Mesothelial cell of epicardium (in vitro differentiated cells): Measurements from ENCODE around the gene RTN4RL1. TPM values are rescaled to one million over a fixed set of nuclear protein-coding genes. Genes with fewer than 3 reads are reported as not detected.

Experiments used
- DNase-seq, 2 experiments: peaks; one replicate each; pipeline ENCODE4 v3.0.0; 2021; ENCODE audit warnings: low spot score in 2 of 2; ENCODE audit not compliant: unreplicated experiment in 2 of 2
- H3K27ac Mint-ChIP-seq: 2 replicates; pipeline ENCODE4 v1.8.0; 2021; ENCODE audit warnings: mixed read lengths
- H3K27me3 Mint-ChIP-seq: 2 replicates; pipeline ENCODE4 v1.8.0; 2021; ENCODE audit warnings: low read depth, mixed read lengths
- H3K36me3 Mint-ChIP-seq: 2 replicates; pipeline ENCODE4 v1.8.0; 2021; ENCODE audit warnings: mixed read lengths
- H3K4me1 Mint-ChIP-seq: 2 replicates; pipeline ENCODE4 v1.8.0; 2021; ENCODE audit warnings: mixed read lengths
- H3K4me3 Mint-ChIP-seq: 2 replicates; pipeline ENCODE4 v1.8.0; 2021; ENCODE audit warnings: mild to moderate bottlenecking, moderate library complexity, mixed read lengths
- H3K9me3 Mint-ChIP-seq: 2 replicates; pipeline ENCODE4 v1.8.0; 2021; ENCODE audit warnings: mixed read lengths
- CTCF ChIP-seq: fragments of 200-600 bp; sonication (generic); IDR thresholded peaks from one replicate; pipeline ENCODE4 v1.5.0; 2021; ENCODE audit warnings: antibody characterized with exemption; ENCODE audit not compliant: unreplicated experiment
- total RNA-seq: library from RNA; stranded (reverse); gene quantifications from 3 replicates; pipeline ENCODE4 v1.2.1, GENCODE V29; 2021

Gene RTN4RL1
- total RNA-seq, 1 donor from 2014 or later, result 0.20 TPM

GRCh38 chr17:2003525-2003924, 21.6 kb downstream of the RTN4RL1 start:
- no peaks in the 10 kb centered on the region for H3K9me3 Mint-ChIP-seq
- H3K4me1 Mint-ChIP-seq, result peaks cover 5% of the 10 kb centered on the region
- no peak overlapping the region for H3K4me3 Mint-ChIP-seq
- peaks cover 3% of the 10 kb centered on the region for H3K27me3 Mint-ChIP-seq
- no peaks in the 10 kb centered on the region for H3K36me3 Mint-ChIP-seq
- DNase-seq, result no peak
- no peak for TF ChIP-seq CTCF
- H3K27ac Mint-ChIP-seq, result no peak overlapping the region

GRCh38 chr17:2002767-2003329, 22.3 kb downstream of the RTN4RL1 start:
- Mint-ChIP-seq H3K9me3 (no peaks in the 10 kb centered on the region), H3K4me1 (peaks cover 5% of the 10 kb centered on the region), H3K4me3 (no peak overlapping the region), H3K27me3 (peaks cover 3% of the 10 kb centered on the region), H3K27ac (peak overlapping the region; percentile 39), H3K36me3 (no peaks in the 10 kb centered on the region)
- no peak for DNase-seq
- no peak for TF ChIP-seq CTCF

GRCh38 chr17:1999557-2000251, 25.4 kb downstream of the RTN4RL1 start:
- Mint-ChIP-seq H3K27ac (peak overlapping the region; percentile 66), H3K9me3 (no peaks in the 10 kb centered on the region), H3K4me1 (peaks cover 22% of the 10 kb centered on the region), H3K27me3 (peaks cover 13% of the 10 kb centered on the region), H3K36me3 (no peaks in the 10 kb centered on the region), H3K4me3 (peak overlapping the region; percentile 46)
- no peak for TF ChIP-seq CTCF
- no peak for DNase-seq

- DNase-seq, result no peak
- TF ChIP-seq CTCF, result no peak
- H3K36me3 Mint-ChIP-seq, result no peaks in the 10 kb centered on the region
- peaks cover 22% of the 10 kb centered on the region for H3K4me1 Mint-ChIP-seq
- peaks cover 13% of the 10 kb centered on the region for H3K27me3 Mint-ChIP-seq
- no peak overlapping the region for H3K4me3 Mint-ChIP-seq
- no peaks in the 10 kb centered on the region for H3K9me3 Mint-ChIP-seq
- H3K27ac Mint-ChIP-seq, result no peak overlapping the region
These were observed 27.0 kb downstream of the RTN4RL1 start for GRCh38 chr17:1997927-1998742.

GRCh38 chr17:1997289-1997926, 27.7 kb downstream of the RTN4RL1 start:
- no peak for DNase-seq
- TF ChIP-seq CTCF, result no peak
- peaks cover 13% of the 10 kb centered on the region for H3K27me3 Mint-ChIP-seq
- H3K36me3 Mint-ChIP-seq, result no peaks in the 10 kb centered on the region
- H3K9me3 Mint-ChIP-seq, result no peaks in the 10 kb centered on the region
- peaks cover 22% of the 10 kb centered on the region for H3K4me1 Mint-ChIP-seq
- peak overlapping the region; percentile 13 for H3K4me3 Mint-ChIP-seq
- H3K27ac Mint-ChIP-seq, result peak overlapping the region; percentile 31
